Ishikawa (cell line): ENCODE data around the gene DLX1.

Experiments used
- CREB1 ChIP-seq: IDR thresholded peaks from 2 replicates; pipeline ENCODE4 v1.6.1; 2012; ENCODE audit warnings: low read depth
- EGR1 ChIP-seq: IDR thresholded peaks from 2 replicates; pipeline ENCODE4 v1.6.1; 2012
- EP300 ChIP-seq: IDR thresholded peaks from 2 replicates; pipeline ENCODE4 v1.6.1; 2012; ENCODE audit warnings: borderline replicate concordance
- RAD21 ChIP-seq: IDR thresholded peaks from 2 replicates; pipeline ENCODE4 v1.6.1; 2012; ENCODE audit warnings: low read depth
- TF ChIP-seq, protein P1 (sequence below): IDR thresholded peaks from 2 replicates; pipeline ENCODE4 v1.6.1; 2012; ENCODE audit warnings: low read depth, mild to moderate bottlenecking
- TF ChIP-seq, protein P2 (sequence below): IDR thresholded peaks from 2 replicates; pipeline ENCODE4 v1.6.1; 2012

DNA sequence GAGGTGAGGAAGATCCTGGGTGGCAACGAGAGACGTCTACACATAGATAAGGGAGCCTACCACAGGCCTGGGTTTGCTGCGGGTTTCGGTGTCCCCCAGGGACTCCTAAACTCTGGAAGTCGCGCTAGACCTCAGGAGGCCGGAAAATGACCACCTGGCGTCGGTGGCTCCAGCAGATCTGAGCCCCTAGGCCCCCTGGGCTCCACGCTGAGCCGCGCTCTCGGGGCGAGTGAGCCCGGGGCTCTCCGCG, 987 bp upstream of the DLX1 start:
- no peak for TF ChIP-seq EP300
- no peak for TF ChIP-seq EGR1
- TF ChIP-seq RAD21 = no peak
- no peak for TF ChIP-seq CREB1
- TF ChIP-seq, protein P1, sequence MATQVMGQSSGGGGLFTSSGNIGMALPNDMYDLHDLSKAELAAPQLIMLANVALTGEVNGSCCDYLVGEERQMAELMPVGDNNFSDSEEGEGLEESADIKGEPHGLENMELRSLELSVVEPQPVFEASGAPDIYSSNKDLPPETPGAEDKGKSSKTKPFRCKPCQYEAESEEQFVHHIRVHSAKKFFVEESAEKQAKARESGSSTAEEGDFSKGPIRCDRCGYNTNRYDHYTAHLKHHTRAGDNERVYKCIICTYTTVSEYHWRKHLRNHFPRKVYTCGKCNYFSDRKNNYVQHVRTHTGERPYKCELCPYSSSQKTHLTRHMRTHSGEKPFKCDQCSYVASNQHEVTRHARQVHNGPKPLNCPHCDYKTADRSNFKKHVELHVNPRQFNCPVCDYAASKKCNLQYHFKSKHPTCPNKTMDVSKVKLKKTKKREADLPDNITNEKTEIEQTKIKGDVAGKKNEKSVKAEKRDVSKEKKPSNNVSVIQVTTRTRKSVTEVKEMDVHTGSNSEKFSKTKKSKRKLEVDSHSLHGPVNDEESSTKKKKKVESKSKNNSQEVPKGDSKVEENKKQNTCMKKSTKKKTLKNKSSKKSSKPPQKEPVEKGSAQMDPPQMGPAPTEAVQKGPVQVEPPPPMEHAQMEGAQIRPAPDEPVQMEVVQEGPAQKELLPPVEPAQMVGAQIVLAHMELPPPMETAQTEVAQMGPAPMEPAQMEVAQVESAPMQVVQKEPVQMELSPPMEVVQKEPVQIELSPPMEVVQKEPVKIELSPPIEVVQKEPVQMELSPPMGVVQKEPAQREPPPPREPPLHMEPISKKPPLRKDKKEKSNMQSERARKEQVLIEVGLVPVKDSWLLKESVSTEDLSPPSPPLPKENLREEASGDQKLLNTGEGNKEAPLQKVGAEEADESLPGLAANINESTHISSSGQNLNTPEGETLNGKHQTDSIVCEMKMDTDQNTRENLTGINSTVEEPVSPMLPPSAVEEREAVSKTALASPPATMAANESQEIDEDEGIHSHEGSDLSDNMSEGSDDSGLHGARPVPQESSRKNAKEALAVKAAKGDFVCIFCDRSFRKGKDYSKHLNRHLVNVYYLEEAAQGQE = no peak
- TF ChIP-seq, protein P2, sequence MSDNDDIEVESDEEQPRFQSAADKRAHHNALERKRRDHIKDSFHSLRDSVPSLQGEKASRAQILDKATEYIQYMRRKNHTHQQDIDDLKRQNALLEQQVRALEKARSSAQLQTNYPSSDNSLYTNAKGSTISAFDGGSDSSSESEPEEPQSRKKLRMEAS = no peak
